Spleen (tissue), 11 donors: ENCODE results near the gene YJU2. TPM values are rescaled to one million over a fixed set of nuclear protein-coding genes. Genes with fewer than 3 reads are reported as not detected.

ENCODE experiments used
- DNase-seq: peaks from one replicate; pipeline ENCODE4 v3.0.0-alpha.2; 2020
- H3K27ac ChIP-seq, 8 donors: fragments of 200-600 bp; sonication (generic) in 7 of 8; 1 replicate in 4 of 8; 2 replicates in 4 of 8; pipeline versions ENCODE4 v1.5.0 to v1.8.0; 2016 to 2021; ENCODE audit warnings: inconsistent platforms in 4 of 8, mild to moderate bottlenecking in 4 of 8, moderate library complexity in 1 of 8
- H3K27me3 ChIP-seq, 7 donors: fragments of 200-600 bp; sonication (generic) in 6 of 7; replicated peaks in 1 of 7; 1 replicate in 4 of 7; 2 replicates in 3 of 7; pipeline versions ENCODE4 v1.5.0 to v1.8.0; 2016 to 2021; ENCODE audit warnings: inconsistent platforms in 3 of 7, mild to moderate bottlenecking in 1 of 7
- H3K36me3 ChIP-seq, 6 donors: fragments of 200-600 bp; sonication (generic) in 5 of 6; 1 replicate in 4 of 6; 2 replicates in 2 of 6; pipeline versions ENCODE4 v1.5.0 to v1.8.0; 2016 to 2021; ENCODE audit warnings: inconsistent platforms in 2 of 6
- H3K4me1 ChIP-seq, 6 donors: fragments of 200-600 bp; sonication (generic) in 5 of 6; 1 replicate in 3 of 6; 2 replicates in 3 of 6; pipeline versions ENCODE4 v1.5.0 to v1.8.0; 2016 to 2021; ENCODE audit warnings: inconsistent platforms in 3 of 6
- H3K4me3 ChIP-seq, 8 donors: fragments of 200-600 bp; sonication (generic) in 7 of 8; 1 replicate in 4 of 8; 2 replicates in 4 of 8; pipeline versions ENCODE4 v1.5.0 to v1.8.0; 2016 to 2021; ENCODE audit warnings: inconsistent platforms in 4 of 8, mild to moderate bottlenecking in 4 of 8, moderate library complexity in 2 of 8
- H3K9me3 ChIP-seq, 8 donors: fragments of 200-600 bp; sonication (generic) in 7 of 8; 1 replicate in 4 of 8; 2 replicates in 4 of 8; pipeline versions ENCODE4 v1.5.0 to v1.8.0; 2016 to 2021; ENCODE audit warnings: inconsistent platforms in 4 of 8
- CTCF ChIP-seq, 11 experiments: fragments of 200-600 bp in 7 of 11; fragments of 450-650 bp in 4 of 11; sonication (generic) in 4 of 11; IDR thresholded peaks in 8 of 11; conservative IDR thresholded peaks in 3 of 11; 1 replicate in 7 of 11; 2 replicates in 4 of 11; pipeline versions ENCODE4 v1.4.0 to v1.8.0; 2016 to 2021; ENCODE audit warnings: antibody characterized with exemption in 11 of 11, inconsistent platforms in 4 of 11, mild to moderate bottlenecking in 1 of 11
- POLR2A ChIP-seq, 3 donors: fragments of 450-650 bp; IDR thresholded peaks; one replicate each; pipeline ENCODE4 v1.5.1; 2017; ENCODE audit warnings: antibody characterized with exemption in 3 of 3, mild to moderate bottlenecking in 1 of 3
- POLR2AphosphoS5 ChIP-seq, 3 donors: sonication (generic); formaldehyde crosslinking; IDR thresholded peaks; one replicate each; pipeline ENCODE4 v1.5.1; 2017; ENCODE audit warnings: antibody characterized with exemption in 3 of 3
- WGBS, 5 donors: extraction: QIAGEN DNeasy Blood & Tissue Kit in 3 of 5; methylation state at CpG; one replicate each; pipeline versions ENCODE4 v1.1.5 to v1.1.7; 2013 to 2018; 5-methylcytosine and 5-hydroxymethylcytosine counted together
- intact Hi-C: fragments of 100-400 bp; cut with DNase I; formaldehyde crosslinking; loops from one replicate; pipeline ENCODE4 v1.15.0; 2023; ENCODE audit warnings: low total_unique reads
- polyA plus RNA-seq, 3 donors: library from polyadenylated mRNA; stranded (reverse); fragments of 200-250 nt; gene quantifications; one replicate each; pipeline ENCODE4 v1.2.1, GENCODE V29; 2013
- total RNA-seq, 7 donors: library from RNA; depleted of rRNA in 3 of 7; stranded (reverse); fragments of >200 nt in 3 of 7; fragmentation: NEBNext Ultra II Directional in 4 of 7; extraction: Animal tissue kit (Norgen Biotek cat#: 25700) in 4 of 7; gene quantifications; one replicate each; pipeline versions ENCODE4 v1.1.0 to v1.2.1, GENCODE V29; 2016 to 2021
- donor health status: healthy with polysubstance abuse.
- donor health status: DM: no; HTN: no; CAD: no; lungs with moderate emphysema.
- donor health status: DM: no; HTN: no; CAD: no.
- donor health status: Bipolar disorder and iron deficiency.
- donor health status: healthy.
- donor health status: DM: no; HTN: no; CAD: no.
- donor health status: DM: yes; HTN: yes; CAD: no.

The YJU2 gene
- total and polyA plus RNA-seq, 10 donors, result 17.4 to 34.0 (median 22.5) TPM

GRCh38 chr19:4206818-4207484 is 39.9 kb upstream of the YJU2 start:
- H3K9me3 ChIP-seq, result no peaks in the 10 kb centered on the region
- TF ChIP-seq CTCF (IDR thresholded peaks at IDR 0.05 in 8 of 11, conservative IDR thresholded peaks at IDR 0.05 in 3 of 11) (no peak), POLR2AphosphoS5 (IDR thresholded peaks at IDR 0.05) (no peak), POLR2A (IDR thresholded peaks at IDR 0.05) (no peak)
- WGBS, 5 donors, result 77 to 85% (median 81%) methylated on average over 10 of the region's 10 CpGs
- intact Hi-C loops, result no loop called here
- no peaks in the 10 kb centered on the region for H3K36me3 ChIP-seq
- no peak for DNase-seq
- H3K4me3 ChIP-seq, result no peak overlapping the region
- H3K27me3 ChIP-seq, result peaks cover 0 to 39% (median 0%) of the 10 kb centered on the region in 7 donors
- peaks cover 0 to 9% (median 7%) of the 10 kb centered on the region in 6 donors for H3K4me1 ChIP-seq
- H3K27ac ChIP-seq, result no peak overlapping the region

GRCh38 chr19:4208385-4209094 is 38.3 kb upstream of the YJU2 start:
- Histone ChIP-seq H3K9me3 (no peaks in the 10 kb centered on the region), H3K36me3 (no peaks in the 10 kb centered on the region), H3K4me3 (no peak overlapping the region), H3K27ac (no peak overlapping the region), H3K4me1 (peaks cover 0 to 9% (median 7%) of the 10 kb centered on the region in 6 donors), H3K27me3 (peaks cover 0 to 41% (median 0%) of the 10 kb centered on the region in 7 donors)
- DNase-seq, result no peak
- TF ChIP-seq CTCF (IDR thresholded peaks at IDR 0.05 in 8 of 11, conservative IDR thresholded peaks at IDR 0.05 in 3 of 11) (no peak), POLR2AphosphoS5 (IDR thresholded peaks at IDR 0.05) (no peak), POLR2A (IDR thresholded peaks at IDR 0.05) (no peak)
- 74 to 87% (median 75%) methylated on average over 11 to 13 of the region's 13 CpGs for WGBS, 5 donors
- intact Hi-C loops, result no loop called here

GRCh38 chr19:4210166-4210731 is 36.6 kb upstream of the YJU2 start:
- TF ChIP-seq POLR2A (IDR thresholded peaks at IDR 0.05), result no peak
- no peak for TF ChIP-seq POLR2AphosphoS5 (IDR thresholded peaks at IDR 0.05)
- no peak for TF ChIP-seq CTCF (IDR thresholded peaks at IDR 0.05 in 8 of 11, conservative IDR thresholded peaks at IDR 0.05 in 3 of 11)
- H3K9me3 ChIP-seq, result no peaks in the 10 kb centered on the region
- H3K36me3 ChIP-seq, result no peaks in the 10 kb centered on the region
- no peak for DNase-seq
- intact Hi-C loops, result no loop called here
- H3K4me1 ChIP-seq, result no peaks in the 10 kb centered on the region
- H3K27ac ChIP-seq, result no peak overlapping the region
- H3K4me3 ChIP-seq, result no peak overlapping the region
- peaks cover 0 to 41% (median 0%) of the 10 kb centered on the region in 7 donors for H3K27me3 ChIP-seq
- 72 to 85% (median 73%) methylated on average over 15 of the region's 15 CpGs for WGBS, 5 donors

- intact Hi-C loops, result no loop called here
- no peak for DNase-seq
- Histone ChIP-seq H3K27me3 (peaks cover 0 to 28% (median 0%) of the 10 kb centered on the region in 7 donors), H3K4me1 (no peaks in the 10 kb centered on the region), H3K9me3 (peaks cover 0 to 7% (median 0%) of the 10 kb centered on the region in 8 donors), H3K27ac (no peak overlapping the region), H3K4me3 (no peak overlapping the region), H3K36me3 (no peaks in the 10 kb centered on the region)
- no peak for TF ChIP-seq POLR2A (IDR thresholded peaks at IDR 0.05)
- TF ChIP-seq POLR2AphosphoS5 (IDR thresholded peaks at IDR 0.05), result no peak
- TF ChIP-seq CTCF (IDR thresholded peaks at IDR 0.05 in 8 of 11, conservative IDR thresholded peaks at IDR 0.05 in 3 of 11), result no peak
- 62 to 68% (median 67%) methylated on average over 3 of the region's 3 CpGs for WGBS, 5 donors
These were observed 33.8 kb upstream of the YJU2 start for GRCh38 chr19:4213116-4213515.
